ENCODE measurements around the gene IPO4. TPM values are rescaled to one million over a fixed set of nuclear protein-coding genes. Genes with fewer than 3 reads are reported as not detected.
A peak's percentile ranks its signal among the peaks of the same experiment; 100 is the strongest.

Gene IPO4
- total and polyA plus RNA-seq, 10 of the 15 experiments (the other 5 are each of a cell fraction or from before 2014, with no cell fraction given), result 7.8 to 139 (median 37.6) TPM

GRCh38 chr14:24155100-24155499, 33.5 kb downstream of the IPO4 start:
- Histone ChIP-seq H3K36me3 (ENCODE audit: control insufficient read depth in 2 of 2, insufficient read depth in 2 of 2, low read length in 1 of 2) (peaks cover 35% of the 10 kb centered on the region in 2 experiments), H2AFZ (ENCODE audit: control insufficient read depth, low read depth, low read length) (no peak overlapping the region), H3K79me2 (ENCODE audit: control insufficient read depth, insufficient read depth, low read length) (peaks cover 2% of the 10 kb centered on the region), H3K9ac (ENCODE audit: control insufficient read depth, insufficient read depth, low read length) (no peak overlapping the region), H3K4me3 (no peak overlapping the region), H3K9me3 (replicated peaks; ENCODE audit: control insufficient read depth, insufficient read depth, low read length) (no peaks in the 10 kb centered on the region; the same call in 2 of the 3 replicates), H3K27me3 (replicated peaks in 1 of 2; ENCODE audit: control insufficient read depth in 2 of 2, insufficient read depth in 2 of 2, low read length in 1 of 2) (no peaks in the 10 kb centered on the region), H3K4me2 (ENCODE audit: control insufficient read depth, insufficient read depth) (no peak overlapping the region), H4K20me1 (ENCODE audit: control insufficient read depth, insufficient read depth) (no peaks in the 10 kb centered on the region), H3K27ac (ENCODE audit: control insufficient read depth, insufficient read depth) (no peak overlapping the region), H3K4me1 (ENCODE audit: control insufficient read depth, insufficient read depth, low read length) (peaks cover 2% of the 10 kb centered on the region; the same call in 1 of the 2 replicates)
- POLR2A ChIA-PET, result interaction anchor here (1.0 to 1.3 kb wide), 2 partner anchors 9 to 16 kb away, joined by 3 to 6 read pairs; partner anchors contain the start of genes PSME2 and RNF31
- BruUV-seq (replicated peaks), result no TSS peak
- SMC1A ChIA-PET (ENCODE audit: uncharacterized antibody, unreplicated experiment), result interaction anchor here (1.4 kb wide), 1 partner anchor 40 kb away, joined by 7 read pairs; the partner anchor contains the start of genes DCAF11 and NRL
- no peak for DNase-seq (ENCODE audit: low read depth, low spot score)
- FAIRE-seq, result no peak
- ATAC-seq, result no peak
- RAD21 ChIA-PET (ENCODE audit: unreplicated experiment), result interaction anchor here (1.8 kb wide), 1 partner anchor 19 kb away, joined by 4 read pairs; the partner anchor contains the start of gene PSME1
- TF ChIP-seq BCL11A (IDR thresholded peaks at IDR 0.05; ENCODE audit: low read depth, low read length) (no peak), POLR2A (IDR thresholded peaks at IDR 0.05; ENCODE audit: low read depth, low read length) (0 out of 2 replicates have a peak, but pooled peaks have one; percentile 34)
- CTCF ChIA-PET, result interaction anchor here (0.7 to 1.4 kb wide), 2 partner anchors 82 to 153 kb away, joined by 3 read pairs; partner anchors contain the start of gene CIDEB
- intact Hi-C loops (cut with micrococcal nuclease; ENCODE audit: unreplicated experiment) (no loop called here), in situ Hi-C loops (cut with MboI) (no loop called here)
- 97% methylated on average over 10 of the region's 10 CpGs for WGBS (ENCODE audit: insufficient coverage, insufficient replicate concordance, low lambda C conversion rate, missing lambda C conversion rate)

GRCh38 chr14:24151404-24152080, 37.1 kb downstream of the IPO4 start:
- no peak overlapping the region for H3K4me2 ChIP-seq (ENCODE audit: control insufficient read depth, insufficient read depth)
- H3K27ac ChIP-seq (ENCODE audit: control insufficient read depth, insufficient read depth), result no peak overlapping the region
- intact Hi-C loops (cut with micrococcal nuclease; ENCODE audit: unreplicated experiment), result no loop called here
- ChIA-PET RAD21 (ENCODE audit: unreplicated experiment) (no interaction called here), SMC1A (ENCODE audit: uncharacterized antibody, unreplicated experiment) (interaction anchor here (3.6 kb wide), 1 partner anchor 10 kb away, joined by 22 read pairs; the partner anchor contains the start of gene IRF9), CTCF (interaction anchor here (2.2 to 8.2 kb wide), 2 partner anchors 9 to 43 kb away, joined by 6 to 63 read pairs; partner anchors contain the start of gene IRF9), POLR2A (interaction anchor here (2.0 to 2.6 kb wide), 2 partner anchors 9 to 37 kb away, joined by 9 to 21 read pairs; partner anchors contain the start of genes DCAF11, IRF9 and NRL)
- H3K4me3 ChIP-seq, result no peak overlapping the region
- no peak for FAIRE-seq
- H3K9ac ChIP-seq (ENCODE audit: control insufficient read depth, insufficient read depth, low read length), result no peak overlapping the region
- no peak for ATAC-seq
- peaks cover 27 to 31% of the 10 kb centered on the region in 2 experiments for H3K36me3 ChIP-seq (ENCODE audit: control insufficient read depth in 2 of 2, insufficient read depth in 2 of 2, low read length in 1 of 2)
- WGBS (ENCODE audit: insufficient coverage, insufficient replicate concordance, low lambda C conversion rate, missing lambda C conversion rate), result 98% methylated on average over 16 of the region's 16 CpGs
- no peak for DNase-seq (ENCODE audit: low read depth, low spot score)
- no peaks in the 10 kb centered on the region for H4K20me1 ChIP-seq (ENCODE audit: control insufficient read depth, insufficient read depth)
- no peak overlapping the region for H2AFZ ChIP-seq (ENCODE audit: control insufficient read depth, low read depth, low read length)
- H3K27me3 ChIP-seq (replicated peaks in 1 of 2; ENCODE audit: control insufficient read depth in 2 of 2, insufficient read depth in 2 of 2, low read length in 1 of 2), result no peaks in the 10 kb centered on the region
- no peaks in the 10 kb centered on the region; the same call in 2 of the 3 replicates for H3K9me3 ChIP-seq (replicated peaks; ENCODE audit: control insufficient read depth, insufficient read depth, low read length)
- BruUV-seq (replicated peaks), result no TSS peak
- in situ Hi-C loops (cut with MboI), result no loop called here
- H3K4me1 ChIP-seq (ENCODE audit: control insufficient read depth, insufficient read depth, low read length), result no peaks in the 10 kb centered on the region
- H3K79me2 ChIP-seq (ENCODE audit: control insufficient read depth, insufficient read depth, low read length), result peaks cover 29% of the 10 kb centered on the region
- no peak for TF ChIP-seq ZNF384 (IDR thresholded peaks at IDR 0.05; ENCODE audit: borderline replicate concordance, low read depth, low read length)
- no peak for TF ChIP-seq TCF3 (IDR thresholded peaks at IDR 0.05; ENCODE audit: borderline replicate concordance, insufficient read depth, low read depth, low read length)
- no peak for TF ChIP-seq ASH2L (IDR thresholded peaks at IDR 0.05; ENCODE audit: borderline replicate concordance, low read depth)
- no peak for TF ChIP-seq E4F1 (IDR thresholded peaks at IDR 0.05; ENCODE audit: borderline replicate concordance, partially characterized antibody)
- TF ChIP-seq E2F8 (IDR thresholded peaks at IDR 0.05; ENCODE audit: low read depth, partially characterized antibody), result no peak
- no peak for TF ChIP-seq KLF5 (IDR thresholded peaks at IDR 0.05; ENCODE audit: partially characterized antibody)
- no peak for TF ChIP-seq IRF4 (IDR thresholded peaks at IDR 0.05; ENCODE audit: low read depth, low read length)

Data from GM12878 (cell line).